Measurements from ENCODE around the gene SDK2.

DNA sequence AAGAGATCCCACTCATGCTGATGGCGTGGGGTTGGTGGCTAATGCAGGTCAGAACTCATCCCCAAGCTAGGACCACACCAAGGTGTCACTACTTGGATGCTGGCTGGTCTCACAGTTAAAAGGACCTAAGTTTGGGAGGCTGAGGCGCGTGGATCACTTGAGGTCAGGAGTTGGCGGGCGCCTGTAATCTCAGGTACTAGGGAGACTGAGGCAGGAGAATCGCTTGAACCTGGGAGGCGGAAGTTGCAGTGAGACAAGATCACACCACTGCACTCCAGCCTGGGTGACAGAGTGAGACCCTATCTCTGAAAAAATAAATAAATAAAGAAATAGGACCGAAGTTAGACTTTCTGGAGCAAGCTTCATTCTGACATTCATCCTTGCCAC lies 325.8 kb downstream of the SDK2 start:
- TF ChIP-seq, protein P1, sequence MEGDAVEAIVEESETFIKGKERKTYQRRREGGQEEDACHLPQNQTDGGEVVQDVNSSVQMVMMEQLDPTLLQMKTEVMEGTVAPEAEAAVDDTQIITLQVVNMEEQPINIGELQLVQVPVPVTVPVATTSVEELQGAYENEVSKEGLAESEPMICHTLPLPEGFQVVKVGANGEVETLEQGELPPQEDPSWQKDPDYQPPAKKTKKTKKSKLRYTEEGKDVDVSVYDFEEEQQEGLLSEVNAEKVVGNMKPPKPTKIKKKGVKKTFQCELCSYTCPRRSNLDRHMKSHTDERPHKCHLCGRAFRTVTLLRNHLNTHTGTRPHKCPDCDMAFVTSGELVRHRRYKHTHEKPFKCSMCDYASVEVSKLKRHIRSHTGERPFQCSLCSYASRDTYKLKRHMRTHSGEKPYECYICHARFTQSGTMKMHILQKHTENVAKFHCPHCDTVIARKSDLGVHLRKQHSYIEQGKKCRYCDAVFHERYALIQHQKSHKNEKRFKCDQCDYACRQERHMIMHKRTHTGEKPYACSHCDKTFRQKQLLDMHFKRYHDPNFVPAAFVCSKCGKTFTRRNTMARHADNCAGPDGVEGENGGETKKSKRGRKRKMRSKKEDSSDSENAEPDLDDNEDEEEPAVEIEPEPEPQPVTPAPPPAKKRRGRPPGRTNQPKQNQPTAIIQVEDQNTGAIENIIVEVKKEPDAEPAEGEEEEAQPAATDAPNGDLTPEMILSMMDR (IDR thresholded peaks at IDR 0.05; ENCODE audit: insufficient read depth, low read depth, low read length): no peak
- TF ChIP-seq EZH2 (IDR thresholded peaks at IDR 0.05; ENCODE audit: insufficient read depth, low read length): no peak
